ENCODE results near the gene CEMIP.

Gene CEMIP

DNA sequence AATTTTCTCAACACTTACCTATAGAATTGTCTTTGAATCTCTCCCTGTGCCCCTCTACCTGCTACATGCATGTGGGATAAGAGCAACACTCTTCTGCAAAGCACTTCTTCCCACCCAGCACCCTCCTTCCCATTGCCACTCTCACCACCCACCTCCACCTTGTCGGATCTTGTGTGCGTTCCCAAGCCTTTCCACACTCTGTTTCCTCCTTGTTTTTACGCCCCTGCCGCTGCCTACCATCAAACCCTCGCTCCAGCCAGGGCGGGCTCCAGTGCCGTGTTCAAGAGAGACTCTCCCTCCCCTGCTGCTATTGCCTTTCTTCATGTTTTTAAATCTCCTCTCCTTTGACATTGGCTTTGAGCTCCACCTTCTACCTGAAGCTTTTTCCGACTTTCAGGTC is 43.8 kb upstream of the CEMIP start:
- H3K27me3 ChIP-seq (ENCODE audit: insufficient read depth, low read length, poor library complexity, severe bottlenecking), result no peaks in the 10 kb centered on the region
- no peak overlapping the region for H3K4me3 ChIP-seq (ENCODE audit: low read length, poor library complexity, severe bottlenecking)
- H3K4me1 ChIP-seq (ENCODE audit: insufficient read depth, low read length, poor library complexity, severe bottlenecking), result no peaks in the 10 kb centered on the region
- H4K20me1 ChIP-seq (ENCODE audit: insufficient read depth, low read length, poor library complexity, severe bottlenecking), result no peaks in the 10 kb centered on the region
- no peak for TF ChIP-seq EZH2phosphoT487 (IDR thresholded peaks at IDR 0.05; ENCODE audit: borderline replicate concordance)
- TF ChIP-seq, protein P1, sequence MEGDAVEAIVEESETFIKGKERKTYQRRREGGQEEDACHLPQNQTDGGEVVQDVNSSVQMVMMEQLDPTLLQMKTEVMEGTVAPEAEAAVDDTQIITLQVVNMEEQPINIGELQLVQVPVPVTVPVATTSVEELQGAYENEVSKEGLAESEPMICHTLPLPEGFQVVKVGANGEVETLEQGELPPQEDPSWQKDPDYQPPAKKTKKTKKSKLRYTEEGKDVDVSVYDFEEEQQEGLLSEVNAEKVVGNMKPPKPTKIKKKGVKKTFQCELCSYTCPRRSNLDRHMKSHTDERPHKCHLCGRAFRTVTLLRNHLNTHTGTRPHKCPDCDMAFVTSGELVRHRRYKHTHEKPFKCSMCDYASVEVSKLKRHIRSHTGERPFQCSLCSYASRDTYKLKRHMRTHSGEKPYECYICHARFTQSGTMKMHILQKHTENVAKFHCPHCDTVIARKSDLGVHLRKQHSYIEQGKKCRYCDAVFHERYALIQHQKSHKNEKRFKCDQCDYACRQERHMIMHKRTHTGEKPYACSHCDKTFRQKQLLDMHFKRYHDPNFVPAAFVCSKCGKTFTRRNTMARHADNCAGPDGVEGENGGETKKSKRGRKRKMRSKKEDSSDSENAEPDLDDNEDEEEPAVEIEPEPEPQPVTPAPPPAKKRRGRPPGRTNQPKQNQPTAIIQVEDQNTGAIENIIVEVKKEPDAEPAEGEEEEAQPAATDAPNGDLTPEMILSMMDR (conservative IDR thresholded peaks at IDR 0.05; ENCODE audit: low read length), result no peak
- H3K9me2 ChIP-seq (replicated peaks; ENCODE audit: low read depth, low read length), result no peaks in the 10 kb centered on the region
- H3K9me3 ChIP-seq (ENCODE audit: insufficient read depth, low read depth, low read length), result no peaks in the 10 kb centered on the region
- H3F3A ChIP-seq (ENCODE audit: low read depth), result no peaks in the 10 kb centered on the region
- no peaks in the 10 kb centered on the region for H3K36me3 ChIP-seq (ENCODE audit: insufficient read depth, low read length)
- no peak overlapping the region for H3K9ac ChIP-seq (ENCODE audit: low read depth, low read length, poor library complexity, severe bottlenecking)
- H3K4me2 ChIP-seq (ENCODE audit: low read depth, low read length, poor library complexity, severe bottlenecking), result no peak overlapping the region
- no peak overlapping the region for H2AFZ ChIP-seq (ENCODE audit: low read length)
- H3K79me2 ChIP-seq (ENCODE audit: insufficient read depth, low read length), result no peaks in the 10 kb centered on the region

DNA sequence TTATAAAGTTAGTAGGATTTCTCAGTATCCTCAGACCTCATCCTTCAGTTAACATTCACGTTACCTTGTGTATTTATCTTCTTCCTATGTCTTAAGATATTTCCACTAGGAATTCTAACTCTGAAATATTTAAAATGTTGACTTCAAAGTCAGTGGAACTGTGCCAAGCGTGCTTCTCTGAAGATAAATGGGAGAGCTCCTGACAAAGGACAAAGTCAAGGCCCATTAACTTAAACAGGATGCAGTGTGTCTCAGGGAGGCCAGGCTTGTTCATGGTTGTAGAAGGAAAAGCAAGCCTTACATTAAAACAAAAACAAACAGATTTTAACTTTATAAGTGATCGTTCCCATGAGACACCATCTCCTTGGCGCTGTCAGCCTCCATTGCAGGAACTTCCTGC is 42.6 kb upstream of the CEMIP start:
- Histone ChIP-seq H3K9ac (ENCODE audit: low read depth, low read length, poor library complexity, severe bottlenecking) (no peak overlapping the region), H2AFZ (ENCODE audit: low read length) (no peak overlapping the region), H3K27me3 (ENCODE audit: insufficient read depth, low read length, poor library complexity, severe bottlenecking) (no peaks in the 10 kb centered on the region), H3K36me3 (ENCODE audit: insufficient read depth, low read length) (no peaks in the 10 kb centered on the region), H3K9me3 (ENCODE audit: insufficient read depth, low read depth, low read length) (no peaks in the 10 kb centered on the region), H3F3A (ENCODE audit: low read depth) (no peaks in the 10 kb centered on the region), H3K79me2 (ENCODE audit: insufficient read depth, low read length) (no peaks in the 10 kb centered on the region), H3K4me1 (ENCODE audit: insufficient read depth, low read length, poor library complexity, severe bottlenecking) (no peaks in the 10 kb centered on the region), H4K20me1 (ENCODE audit: insufficient read depth, low read length, poor library complexity, severe bottlenecking) (no peaks in the 10 kb centered on the region), H3K9me2 (replicated peaks; ENCODE audit: low read depth, low read length) (no peaks in the 10 kb centered on the region), H3K4me3 (ENCODE audit: low read length, poor library complexity, severe bottlenecking) (no peak overlapping the region), H3K4me2 (ENCODE audit: low read depth, low read length, poor library complexity, severe bottlenecking) (no peak overlapping the region)
- no peak for TF ChIP-seq EZH2phosphoT487 (IDR thresholded peaks at IDR 0.05; ENCODE audit: borderline replicate concordance)

DNA sequence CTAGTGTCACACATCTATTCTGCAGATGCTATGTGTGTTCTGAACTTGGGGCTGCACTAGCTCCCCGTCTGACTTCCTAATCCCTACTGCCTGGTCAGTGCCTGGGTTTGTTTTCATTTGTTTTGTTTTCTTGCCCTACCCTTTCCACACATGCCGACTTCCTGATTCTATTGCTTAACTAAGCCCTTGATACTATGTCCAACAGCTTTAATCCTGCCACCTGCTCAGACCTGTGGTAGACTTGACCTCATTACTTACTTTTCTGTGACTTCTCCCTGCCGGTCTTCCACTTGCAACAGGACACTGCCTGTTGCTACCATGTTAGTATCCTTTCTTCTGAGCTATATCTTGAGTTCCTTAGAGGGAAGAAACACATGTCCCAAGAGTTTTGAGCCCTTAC is 39.3 kb upstream of the CEMIP start:
- H3K4me3 ChIP-seq (ENCODE audit: low read length, poor library complexity, severe bottlenecking), result no peak overlapping the region
- no peaks in the 10 kb centered on the region for H4K20me1 ChIP-seq (ENCODE audit: insufficient read depth, low read length, poor library complexity, severe bottlenecking)
- H3K9me3 ChIP-seq (ENCODE audit: insufficient read depth, low read depth, low read length), result no peaks in the 10 kb centered on the region
- no peaks in the 10 kb centered on the region for H3K9me2 ChIP-seq (replicated peaks; ENCODE audit: low read depth, low read length)
- H3K27me3 ChIP-seq (ENCODE audit: insufficient read depth, low read length, poor library complexity, severe bottlenecking), result no peaks in the 10 kb centered on the region
- H2AFZ ChIP-seq (ENCODE audit: low read length), result no peak overlapping the region
- H3F3A ChIP-seq (ENCODE audit: low read depth), result no peaks in the 10 kb centered on the region
- H3K36me3 ChIP-seq (ENCODE audit: insufficient read depth, low read length), result no peaks in the 10 kb centered on the region
- H3K4me2 ChIP-seq (ENCODE audit: low read depth, low read length, poor library complexity, severe bottlenecking), result no peak overlapping the region
- no peaks in the 10 kb centered on the region for H3K79me2 ChIP-seq (ENCODE audit: insufficient read depth, low read length)
- no peak for TF ChIP-seq EZH2phosphoT487 (IDR thresholded peaks at IDR 0.05; ENCODE audit: borderline replicate concordance)
- TF ChIP-seq, protein P1 (conservative IDR thresholded peaks at IDR 0.05; ENCODE audit: low read length), result no peak
- no peaks in the 10 kb centered on the region for H3K4me1 ChIP-seq (ENCODE audit: insufficient read depth, low read length, poor library complexity, severe bottlenecking)
- no peak overlapping the region for H3K9ac ChIP-seq (ENCODE audit: low read depth, low read length, poor library complexity, severe bottlenecking)

DNA sequence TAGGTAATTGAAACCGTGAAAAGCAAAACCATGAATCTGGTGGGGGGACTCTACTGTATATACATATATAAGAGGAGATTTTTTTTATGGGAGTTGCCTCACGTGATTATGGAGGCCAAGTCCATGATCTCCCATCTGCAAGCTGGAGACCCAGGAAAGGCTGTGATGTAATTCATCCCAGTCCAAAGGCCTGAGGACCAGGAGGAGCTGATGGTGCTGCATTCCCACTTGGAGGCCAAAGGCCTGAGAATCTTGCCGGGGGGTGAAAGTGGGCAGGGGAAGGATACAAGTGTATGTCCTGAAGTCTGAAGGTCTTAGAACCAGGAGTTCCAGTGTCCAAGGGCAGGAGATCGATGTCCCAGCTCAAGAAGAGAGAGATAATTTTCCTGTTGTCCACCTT is 37.1 kb upstream of the CEMIP start:
- Histone ChIP-seq H3K4me2 (ENCODE audit: low read depth, low read length, poor library complexity, severe bottlenecking) (no peak overlapping the region), H3K79me2 (ENCODE audit: insufficient read depth, low read length) (no peaks in the 10 kb centered on the region)

More for the DNA sequence above, 37.1 kb upstream of the CEMIP start:
- H3K9me2 ChIP-seq (replicated peaks; ENCODE audit: low read depth, low read length), result no peaks in the 10 kb centered on the region
- H3K36me3 ChIP-seq (ENCODE audit: insufficient read depth, low read length), result no peaks in the 10 kb centered on the region
- H4K20me1 ChIP-seq (ENCODE audit: insufficient read depth, low read length, poor library complexity, severe bottlenecking), result no peaks in the 10 kb centered on the region
- H2AFZ ChIP-seq (ENCODE audit: low read length), result no peak overlapping the region
- H3F3A ChIP-seq (ENCODE audit: low read depth), result no peaks in the 10 kb centered on the region
- no peak overlapping the region for H3K4me3 ChIP-seq (ENCODE audit: low read length, poor library complexity, severe bottlenecking)
- H3K27me3 ChIP-seq (ENCODE audit: insufficient read depth, low read length, poor library complexity, severe bottlenecking), result no peaks in the 10 kb centered on the region
- no peak overlapping the region for H3K9ac ChIP-seq (ENCODE audit: low read depth, low read length, poor library complexity, severe bottlenecking)
- no peak for TF ChIP-seq EZH2phosphoT487 (IDR thresholded peaks at IDR 0.05; ENCODE audit: borderline replicate concordance)
- TF ChIP-seq, protein P1 (conservative IDR thresholded peaks at IDR 0.05; ENCODE audit: low read length), result no peak
- H3K4me1 ChIP-seq (ENCODE audit: insufficient read depth, low read length, poor library complexity, severe bottlenecking), result no peaks in the 10 kb centered on the region
- H3K9me3 ChIP-seq (ENCODE audit: insufficient read depth, low read depth, low read length), result no peaks in the 10 kb centered on the region

Measured in Loucy (cell line).